Measurements from ENCODE around the gene SH3PXD2A.

SH3PXD2A gene

GRCh38 chr10:103794996-103795395 is 60.4 kb downstream of the SH3PXD2A start:
- no peak for TF ChIP-seq GATA1 (IDR thresholded peaks at IDR 0.05; ENCODE audit: low read depth, low read length)
- TF ChIP-seq POLR2A (IDR thresholded peaks at IDR 0.05; ENCODE audit: low read length), result no peak
- DNase-seq, result no peak

GRCh38 chr10:103793920-103794883 is 61.2 kb downstream of the SH3PXD2A start:
- DNase-seq, result no peak
- TF ChIP-seq GATA1 (IDR thresholded peaks at IDR 0.05; ENCODE audit: low read depth, low read length) (no peak), POLR2A (IDR thresholded peaks at IDR 0.05; ENCODE audit: low read length) (no peak)

GRCh38 chr10:103793429-103793828 is 61.9 kb downstream of the SH3PXD2A start:
- DNase-seq, result no peak
- TF ChIP-seq POLR2A (IDR thresholded peaks at IDR 0.05; ENCODE audit: low read length) (no peak), GATA1 (IDR thresholded peaks at IDR 0.05; ENCODE audit: low read depth, low read length) (no peak)

- TF ChIP-seq POLR2A (IDR thresholded peaks at IDR 0.05; ENCODE audit: low read length) (no peak), GATA1 (IDR thresholded peaks at IDR 0.05; ENCODE audit: low read depth, low read length) (no peak)
Observed at GRCh38 chr10:103792547-103792946, 62.8 kb downstream of the SH3PXD2A start.

GRCh38 chr10:103791858-103792257 is 63.5 kb downstream of the SH3PXD2A start:
- no peak for TF ChIP-seq POLR2A (IDR thresholded peaks at IDR 0.05; ENCODE audit: low read length)
- TF ChIP-seq GATA1 (IDR thresholded peaks at IDR 0.05; ENCODE audit: low read depth, low read length), result no peak
- DNase-seq, result no peak

More at GRCh38 chr10:103792547-103792946, 62.8 kb downstream of the SH3PXD2A start:
- DNase-seq, result no peak

GRCh38 chr10:103791291-103791690 is 64.1 kb downstream of the SH3PXD2A start:
- TF ChIP-seq POLR2A (IDR thresholded peaks at IDR 0.05; ENCODE audit: low read length), result no peak
- TF ChIP-seq GATA1 (IDR thresholded peaks at IDR 0.05; ENCODE audit: low read depth, low read length), result no peak
- DNase-seq, result no peak

- no peak for DNase-seq
- TF ChIP-seq GATA1 (IDR thresholded peaks at IDR 0.05; ENCODE audit: low read depth, low read length) (no peak), POLR2A (IDR thresholded peaks at IDR 0.05; ENCODE audit: low read length) (no peak)
Observed at GRCh38 chr10:103790580-103790979, 64.8 kb downstream of the SH3PXD2A start.

GRCh38 chr10:103789771-103790201 is 65.6 kb downstream of the SH3PXD2A start:
- no peak for DNase-seq
- TF ChIP-seq GATA1 (IDR thresholded peaks at IDR 0.05; ENCODE audit: low read depth, low read length), result no peak
- no peak for TF ChIP-seq POLR2A (IDR thresholded peaks at IDR 0.05; ENCODE audit: low read length)

GRCh38 chr10:103789161-103789560 is 66.2 kb downstream of the SH3PXD2A start:
- no peak for DNase-seq
- TF ChIP-seq GATA1 (IDR thresholded peaks at IDR 0.05; ENCODE audit: low read depth, low read length) (no peak), POLR2A (IDR thresholded peaks at IDR 0.05; ENCODE audit: low read length) (no peak)

GRCh38 chr10:103787331-103787730 is 68.0 kb downstream of the SH3PXD2A start:
- DNase-seq, result no peak
- TF ChIP-seq GATA1 (IDR thresholded peaks at IDR 0.05; ENCODE audit: low read depth, low read length), result no peak
- no peak for TF ChIP-seq POLR2A (IDR thresholded peaks at IDR 0.05; ENCODE audit: low read length)

- DNase-seq, result no peak
- no peak for TF ChIP-seq GATA1 (IDR thresholded peaks at IDR 0.05; ENCODE audit: low read depth, low read length)
- no peak for TF ChIP-seq POLR2A (IDR thresholded peaks at IDR 0.05; ENCODE audit: low read length)
Observed at GRCh38 chr10:103786020-103786419, 69.4 kb downstream of the SH3PXD2A start.

- no peak for TF ChIP-seq GATA1 (IDR thresholded peaks at IDR 0.05; ENCODE audit: low read depth, low read length)
- no peak for TF ChIP-seq POLR2A (IDR thresholded peaks at IDR 0.05; ENCODE audit: low read length)
- no peak for DNase-seq
Observed at GRCh38 chr10:103784723-103785418, 70.5 kb downstream of the SH3PXD2A start.

GRCh38 chr10:103784089-103784488 is 71.3 kb downstream of the SH3PXD2A start:
- TF ChIP-seq GATA1 (IDR thresholded peaks at IDR 0.05; ENCODE audit: low read depth, low read length), result no peak
- no peak for TF ChIP-seq POLR2A (IDR thresholded peaks at IDR 0.05; ENCODE audit: low read length)
- no peak for DNase-seq

GRCh38 chr10:103783681-103784080 is 71.7 kb downstream of the SH3PXD2A start:
- TF ChIP-seq POLR2A (IDR thresholded peaks at IDR 0.05; ENCODE audit: low read length) (no peak), GATA1 (IDR thresholded peaks at IDR 0.05; ENCODE audit: low read depth, low read length) (no peak)
- no peak for DNase-seq
